Mesodermal cell (in vitro differentiated cells): ENCODE data around the gene KLF7.
A peak's percentile ranks its signal among the peaks of the same experiment; 100 is the strongest.

ENCODE experiments used
- H3K27ac ChIP-seq: 2 replicates; pipeline ENCODE4 v1.7.0; 2013; ENCODE audit warnings: mild to moderate bottlenecking, low read depth, low read length, moderate library complexity; ENCODE audit not compliant: severe bottlenecking
- H3K36me3 ChIP-seq: 2 replicates; pipeline ENCODE4 v1.7.1; 2013; ENCODE audit warnings: mild to moderate bottlenecking, low read length, moderate library complexity; ENCODE audit not compliant: control insufficient read depth, insufficient read depth
- H3K4me1 ChIP-seq: one replicate; pipeline ENCODE4 v1.7.1; 2013; ENCODE audit warnings: mild to moderate bottlenecking, low read length; ENCODE audit not compliant: insufficient read depth, control insufficient read depth, poor library complexity, severe bottlenecking
- H3K4me3 ChIP-seq: 2 replicates; pipeline ENCODE4 v1.7.0; 2013; ENCODE audit warnings: low read length, control low read depth, mild to moderate bottlenecking; ENCODE audit not compliant: insufficient read depth, poor library complexity, severe bottlenecking; ENCODE audit errors: extremely low read depth
- H3K9me3 ChIP-seq: 2 replicates; pipeline ENCODE4 v1.7.1; 2013; ENCODE audit warnings: mild to moderate bottlenecking, low read length, moderate library complexity; ENCODE audit not compliant: control insufficient read depth
- WGBS, 2 experiments: methylation state at CpG; one replicate each; pipeline ENCODE4 v1.1.5; 2013; ENCODE audit warnings: missing lambda C conversion rate in 2 of 2; ENCODE audit not compliant: insufficient coverage in 2 of 2; 5-methylcytosine and 5-hydroxymethylcytosine counted together

The KLF7 gene

DNA sequence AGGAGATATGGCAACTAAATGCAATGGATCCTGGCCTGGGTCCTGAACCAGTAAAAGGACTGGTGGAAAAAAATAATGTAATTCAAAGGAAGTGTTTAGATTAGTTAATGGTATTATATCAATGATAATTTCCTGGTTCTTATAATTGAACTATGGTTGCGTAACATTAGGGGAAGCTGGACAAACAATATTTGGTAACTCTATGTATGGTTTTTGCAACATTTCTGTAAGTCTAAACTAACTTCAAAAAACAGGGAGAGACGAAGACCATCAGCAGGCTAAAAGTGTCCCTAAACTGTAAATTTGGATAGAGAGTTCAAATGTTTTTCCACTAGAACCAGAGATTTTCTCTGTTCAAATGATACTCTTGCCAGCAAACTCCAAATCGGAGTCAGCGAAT lies 36.9 kb downstream of the KLF7 start:
- Histone ChIP-seq H3K4me3 (no peak overlapping the region), H3K4me1 (peaks cover 33% of the 10 kb centered on the region), H3K9me3 (no peaks in the 10 kb centered on the region), H3K27ac (no peak overlapping the region), H3K36me3 (peaks cover 83% of the 10 kb centered on the region)
- WGBS, 2 experiments, result 83 to 95% methylated on average over 2 to 3 of the region's 4 CpGs

DNA sequence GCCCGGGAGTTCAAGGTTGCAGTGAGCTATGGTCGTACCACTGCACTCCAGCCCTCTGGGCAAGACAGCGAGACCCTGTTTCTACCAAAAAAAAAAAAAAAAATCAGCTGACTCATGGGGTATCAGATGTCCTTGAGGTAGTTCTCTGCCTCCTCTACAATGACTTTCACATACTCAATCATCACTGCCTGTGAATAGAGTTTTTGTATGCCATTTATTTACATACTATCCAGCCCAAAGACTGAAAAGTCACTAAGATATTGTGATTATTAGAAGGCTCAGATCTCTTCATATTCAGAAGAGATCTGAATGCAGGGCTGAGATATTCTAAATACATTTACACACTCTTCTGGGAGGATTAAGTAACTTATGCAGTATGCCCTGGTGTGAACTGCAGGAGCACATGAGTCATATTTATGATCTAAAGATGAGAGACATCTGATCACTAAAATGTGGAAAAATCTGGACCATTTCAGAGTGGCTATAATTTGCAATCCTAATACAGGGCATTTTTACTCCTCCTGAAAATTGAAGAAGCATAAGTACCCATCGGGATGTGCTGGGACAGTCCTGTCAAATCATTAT lies 38.9 kb downstream of the KLF7 start:
- H3K27ac ChIP-seq, result no peak overlapping the region
- H3K4me3 ChIP-seq, result no peak overlapping the region
- peaks cover 91% of the 10 kb centered on the region for H3K36me3 ChIP-seq
- peaks cover 35% of the 10 kb centered on the region for H3K4me1 ChIP-seq
- no peaks in the 10 kb centered on the region for H3K9me3 ChIP-seq
- 92 to 100% methylated on average over 1 to 2 of the region's 4 CpGs for WGBS, 2 experiments

DNA sequence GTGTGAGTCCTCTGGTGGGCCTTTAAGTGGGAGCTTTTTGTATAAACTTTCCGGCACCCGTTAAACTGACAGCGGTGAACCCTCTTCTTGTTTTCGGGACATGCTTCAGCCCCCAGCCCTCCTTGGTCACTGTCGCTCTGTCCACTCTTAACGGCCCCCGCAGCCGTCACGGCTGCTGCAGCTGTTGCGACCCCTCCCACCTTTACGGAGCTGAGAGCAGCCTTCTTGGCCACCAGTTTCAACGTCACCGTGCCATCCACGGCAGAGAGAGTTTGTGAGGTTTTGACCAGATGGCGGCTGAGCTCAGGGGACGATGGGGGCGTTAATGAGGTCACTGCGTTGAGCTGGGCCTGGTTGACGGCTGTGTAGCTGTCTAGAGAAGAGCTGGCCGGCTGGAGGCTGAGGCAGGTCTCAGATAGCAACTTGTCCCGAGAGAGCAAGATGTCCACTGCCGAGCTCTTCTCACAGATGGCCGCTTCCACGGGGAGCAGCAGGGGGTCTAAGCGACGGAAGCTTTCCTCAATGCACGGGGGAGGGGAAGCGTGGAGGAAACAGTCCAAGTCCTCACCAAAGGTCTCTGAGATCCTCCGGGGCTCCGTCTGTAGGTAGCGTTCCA lies 41.9 kb downstream of the KLF7 start:
- Histone ChIP-seq H3K4me1 (peaks cover 45% of the 10 kb centered on the region), H3K4me3 (no peak overlapping the region), H3K27ac (peak overlapping the region; percentile 37), H3K36me3 (peaks cover 86% of the 10 kb centered on the region), H3K9me3 (no peaks in the 10 kb centered on the region)
- WGBS, 2 experiments, result 87 to 89% methylated on average over 25 to 30 of the region's 31 CpGs

DNA sequence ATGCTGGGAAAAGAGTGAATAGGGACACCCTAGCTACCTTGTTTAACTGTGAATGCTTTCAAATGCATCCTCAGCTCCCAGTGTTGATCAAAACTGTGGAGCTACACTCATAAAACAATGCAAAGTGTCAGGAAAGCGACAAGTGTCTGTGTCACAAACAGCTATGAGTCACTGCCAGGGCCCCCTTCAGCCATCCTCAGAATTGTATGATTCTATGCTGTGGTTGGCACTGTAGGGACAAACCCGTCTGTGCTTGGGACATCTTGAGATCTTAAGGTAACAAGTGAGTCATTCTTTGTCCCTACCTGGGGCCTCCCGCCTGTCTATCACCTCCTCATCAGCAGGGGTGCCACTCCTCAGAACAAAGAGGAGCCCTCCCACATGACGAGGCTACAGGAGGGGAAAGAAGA lies 42.4 kb downstream of the KLF7 start:
- Histone ChIP-seq H3K4me3 (no peak overlapping the region), H3K4me1 (peaks cover 45% of the 10 kb centered on the region), H3K9me3 (no peaks in the 10 kb centered on the region), H3K27ac (peak overlapping the region; percentile 37), H3K36me3 (peaks cover 85% of the 10 kb centered on the region)
- 49 to 62% methylated on average over 2 to 3 of the region's 4 CpGs for WGBS, 2 experiments

- Histone ChIP-seq H3K9me3 (no peaks in the 10 kb centered on the region), H3K36me3 (peaks cover 85% of the 10 kb centered on the region), H3K4me1 (peaks cover 45% of the 10 kb centered on the region), H3K27ac (peak overlapping the region; percentile 68), H3K4me3 (no peak overlapping the region)
- WGBS, 2 experiments, result 80 to 85% methylated on average over 2 to 5 of the region's 5 CpGs
Observed at GRCh38 chr2:207122651-207123334, 43.0 kb downstream of the KLF7 start.

DNA sequence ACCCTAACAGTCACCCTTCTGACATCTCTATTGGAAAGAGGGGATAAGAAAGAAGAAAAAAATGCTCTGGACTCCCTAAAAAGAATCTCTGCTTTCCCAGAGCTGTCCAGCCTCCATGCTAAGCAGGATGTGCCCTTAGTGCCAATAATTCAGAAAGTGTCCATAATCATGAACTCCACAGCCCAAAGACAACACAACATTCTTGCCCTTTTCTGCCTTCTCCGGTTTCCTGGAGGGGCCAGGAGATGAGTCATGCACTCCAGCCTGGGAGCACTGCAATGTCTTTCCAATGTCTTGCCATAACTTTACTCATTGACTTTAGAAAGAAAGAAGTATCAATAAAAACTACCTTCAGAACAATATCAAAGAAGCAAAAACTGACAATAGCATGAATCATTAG lies 44.0 kb downstream of the KLF7 start:
- WGBS, 2 experiments, result 67% methylated on average over 1 of the region's 1 CpG; no CpG with 5 or more reads in 1 of the 2 experiments
- Histone ChIP-seq H3K4me3 (no peak overlapping the region), H3K36me3 (peaks cover 81% of the 10 kb centered on the region), H3K27ac (peak overlapping the region; percentile 68), H3K4me1 (peaks cover 45% of the 10 kb centered on the region), H3K9me3 (no peaks in the 10 kb centered on the region)

DNA sequence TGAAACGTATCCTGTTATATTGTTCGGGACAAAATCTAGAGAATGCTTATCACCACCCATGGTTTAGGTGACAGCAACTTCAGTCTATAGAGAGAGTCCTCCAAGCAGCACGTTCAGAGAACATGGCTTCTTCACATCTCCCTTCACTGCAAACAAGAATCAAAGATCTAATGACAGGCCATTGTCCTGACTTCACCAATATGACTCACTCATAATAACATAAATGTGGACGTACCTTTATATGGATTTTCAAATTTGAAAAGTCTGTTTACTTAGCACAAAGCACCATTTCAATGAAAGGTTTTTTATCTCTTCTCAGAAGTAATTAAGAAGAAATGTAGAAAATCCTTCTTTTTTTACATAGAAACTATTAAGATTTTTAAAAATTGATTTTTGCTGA lies 46.7 kb downstream of the KLF7 start:
- H3K9me3 ChIP-seq, result no peaks in the 10 kb centered on the region
- H3K4me3 ChIP-seq, result no peak overlapping the region
- WGBS, 2 experiments, result 93 to 100% methylated on average over 2 to 3 of the region's 4 CpGs
- peaks cover 34% of the 10 kb centered on the region for H3K4me1 ChIP-seq
- H3K36me3 ChIP-seq, result peaks cover 68% of the 10 kb centered on the region
- no peak overlapping the region for H3K27ac ChIP-seq

DNA sequence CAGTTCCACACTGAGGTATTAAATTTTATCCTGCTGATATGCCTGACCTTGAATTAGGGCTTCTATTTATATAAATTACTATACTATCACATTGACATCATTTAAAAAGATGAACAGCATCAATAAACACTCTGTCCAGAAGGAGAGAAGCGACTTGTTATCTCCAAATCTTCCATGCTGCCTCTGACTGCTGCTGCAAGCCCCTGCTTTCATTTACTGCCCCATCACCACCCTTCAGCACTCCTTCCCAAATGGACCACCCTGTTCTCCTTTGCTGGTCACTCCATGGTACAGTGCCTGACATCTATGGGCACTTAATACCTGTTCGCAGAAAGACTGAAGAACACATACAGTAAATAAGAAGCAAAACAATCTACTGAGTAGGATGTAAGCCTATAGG lies 48.1 kb downstream of the KLF7 start:
- 83% methylated on average over 1 of the region's 2 CpGs; no CpG with 5 or more reads in 1 of the 2 experiments for WGBS, 2 experiments
- H3K27ac ChIP-seq, result no peak overlapping the region
- H3K4me3 ChIP-seq, result no peak overlapping the region
- no peaks in the 10 kb centered on the region for H3K9me3 ChIP-seq
- peaks cover 21% of the 10 kb centered on the region for H3K4me1 ChIP-seq
- peaks cover 56% of the 10 kb centered on the region for H3K36me3 ChIP-seq

DNA sequence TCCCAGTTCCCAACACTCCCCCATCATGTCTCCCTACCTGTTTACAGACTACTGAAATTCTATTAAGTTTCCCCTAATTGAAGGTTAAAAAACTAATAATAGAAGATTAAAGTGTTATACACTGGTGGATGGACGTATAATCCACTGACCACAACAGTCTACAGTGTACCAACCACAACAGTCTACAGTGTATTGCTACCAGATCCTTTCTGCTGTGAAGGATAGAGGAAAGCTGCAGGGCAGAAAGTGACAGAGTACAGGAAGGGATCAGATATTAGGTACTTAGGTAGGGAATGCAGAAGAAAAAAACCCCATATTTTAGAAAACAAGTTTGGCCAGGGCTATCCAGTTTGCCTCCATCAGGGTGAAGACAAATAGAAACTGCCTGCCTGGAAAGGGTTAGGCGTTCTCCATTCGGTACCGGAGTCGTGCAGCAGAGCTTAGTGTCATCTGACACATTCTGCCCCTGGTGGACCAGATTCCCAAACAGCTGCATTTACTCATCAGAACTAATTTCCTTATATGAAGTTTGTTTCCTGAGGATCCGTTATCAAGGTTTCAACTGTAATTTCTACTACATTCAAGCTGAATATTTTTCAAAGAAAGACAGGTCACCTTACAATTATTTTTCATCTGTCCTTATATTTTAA lies 49.9 kb downstream of the KLF7 start:
- peaks cover 3% of the 10 kb centered on the region for H3K4me1 ChIP-seq
- WGBS, 2 experiments, result 74 to 75% methylated on average over 4 to 5 of the region's 6 CpGs

DNA sequence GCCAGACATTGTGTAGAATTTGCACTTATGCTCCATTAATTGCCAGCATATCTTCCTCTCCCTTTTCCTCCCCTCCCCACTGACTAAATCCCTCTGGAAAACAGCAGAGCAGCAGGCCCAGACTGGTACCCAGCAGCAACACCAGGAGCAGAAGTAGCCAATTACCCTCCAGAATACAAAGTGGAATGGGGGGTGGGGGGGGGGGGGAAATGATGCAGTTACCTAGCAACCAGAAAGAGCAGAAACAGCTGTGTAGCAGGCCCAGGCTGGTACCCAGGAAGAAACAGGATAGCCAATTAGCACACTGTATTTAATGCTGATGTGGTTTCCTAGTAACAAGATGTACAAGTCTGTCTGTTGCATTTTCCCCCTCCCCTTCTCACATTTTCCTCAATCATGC lies 52.3 kb downstream of the KLF7 start:
- H3K27ac ChIP-seq, result no peak overlapping the region
- H3K4me1 ChIP-seq, result no peaks in the 10 kb centered on the region
- no peak overlapping the region for H3K4me3 ChIP-seq
- H3K36me3 ChIP-seq, result peaks cover 62% of the 10 kb centered on the region
- H3K9me3 ChIP-seq, result no peaks in the 10 kb centered on the region

More for the DNA sequence above, 49.9 kb downstream of the KLF7 start:
- H3K9me3 ChIP-seq, result no peaks in the 10 kb centered on the region
- H3K27ac ChIP-seq, result no peak overlapping the region
- no peak overlapping the region for H3K4me3 ChIP-seq
- peaks cover 62% of the 10 kb centered on the region for H3K36me3 ChIP-seq
